NCI-H2196 (cell line): ENCODE data around the gene HOXA7.

Experiments used
- DNase-seq: peaks from one replicate; lab custom pipeline; 2025; ENCODE audit not compliant: unreplicated experiment; lab: John Stamatoyannopoulos, UW

The HOXA7 gene

GRCh38 chr7:27137640-27138315 is 18.7 kb downstream of the HOXA7 start:
- DNase-seq: no peak

- no peak for DNase-seq
Observed at GRCh38 chr7:27134392-27134791, 22.1 kb downstream of the HOXA7 start.

- no peak for DNase-seq
Observed at GRCh38 chr7:27133409-27134231, 22.9 kb downstream of the HOXA7 start.

GRCh38 chr7:27132978-27133377 is 23.5 kb downstream of the HOXA7 start:
- no peak for DNase-seq

GRCh38 chr7:27132214-27132613 is 24.3 kb downstream of the HOXA7 start:
- DNase-seq: no peak

GRCh38 chr7:27131390-27131819 is 25.1 kb downstream of the HOXA7 start:
- no peak for DNase-seq

GRCh38 chr7:27130540-27131389 is 25.7 kb downstream of the HOXA7 start, which contains the start of gene HOXA4:
Gene HOXA4, minus strand, starts transcription at chr7:27130757. Its CDS starts 24 bp downstream, at chr7:27130733.
- DNase-seq: peak; percentile 70

- DNase-seq: no peak
Observed at GRCh38 chr7:27129729-27130539, 26.5 kb downstream of the HOXA7 start.

- no peak for DNase-seq
Observed at GRCh38 chr7:27128776-27129728, 27.4 kb downstream of the HOXA7 start.

GRCh38 chr7:27128034-27128433 is 28.4 kb downstream of the HOXA7 start:
- DNase-seq: no peak

GRCh38 chr7:27126596-27127327 is 29.7 kb downstream of the HOXA7 start:
- no peak for DNase-seq

- no peak for DNase-seq
Observed at GRCh38 chr7:27125986-27126394, 30.5 kb downstream of the HOXA7 start.

- no peak for DNase-seq
Observed at GRCh38 chr7:27124902-27125689, 31.4 kb downstream of the HOXA7 start.

GRCh38 chr7:27124096-27124901 is 32.2 kb downstream of the HOXA7 start:
- DNase-seq: no peak

GRCh38 chr7:27123477-27124053 is 32.9 kb downstream of the HOXA7 start:
- no peak for DNase-seq

GRCh38 chr7:27123007-27123476 is 33.4 kb downstream of the HOXA7 start:
- no peak for DNase-seq
